A549 (cell line): ENCODE measurements around the gene ARL2BP. TPM values are rescaled to one million over a fixed set of nuclear protein-coding genes. Genes with fewer than 3 reads are reported as not detected.

ENCODE experiments used
- ATAC-seq, 2 experiments: fragments of 200-7000 bp in 1 of 2; fragments of >200 bp in 1 of 2; cut with Nextera tagmentation in 1 of 2; cut with Tn5 transposase in 1 of 2; 3 replicates each; pipeline versions ENCODE4 v1.8.0 to v1.9.1; 2018 to 2020; ENCODE audit warnings: mild to moderate bottlenecking in 1 of 2, moderate library complexity in 1 of 2
- CTCF ChIA-PET: fragments of 300-600 bp; sonication (Branson Sonifier 250); formaldehyde crosslinking; extraction: SDS; loops from one replicate; lab custom pipeline; 2021; ENCODE audit warnings: antibody characterized with exemption, inconsistent platforms; lab: Yijun Ruan, JAX
- POLR2A ChIA-PET: fragments of 350-600 bp; formaldehyde crosslinking; extraction: SDS; loops from one replicate; lab custom pipeline; 2021; ENCODE audit warnings: antibody characterized with exemption, inconsistent platforms; lab: Yijun Ruan, JAX
- DNase-seq, 2 experiments: peaks; one replicate each; pipeline versions ENCODE4 v3.0.0 to v3.0.0-alpha.2; 2011 to 2016; ENCODE audit warnings: low read depth in 1 of 2, low spot score in 1 of 2
- FAIRE-seq: peaks from 2 replicates; lab custom pipeline; 2011; peaks lifted over from hg19 to GRCh38; lab: Jason Lieb, UNC
- H3K27ac ChIP-seq, 2 experiments: fragments of >200 bp; sonication (Bioruptor Twin); formaldehyde crosslinking; 3 replicates each; pipeline ENCODE4 v1.5.1; 2016 to 2017
- H3K4me1 ChIP-seq: fragments of >200 bp; sonication (Bioruptor Twin); formaldehyde crosslinking; 3 replicates; pipeline ENCODE4 v1.6.1; 2016
- H3K4me2 ChIP-seq: fragments of >200 bp; sonication (Bioruptor Twin); formaldehyde crosslinking; 3 replicates; pipeline ENCODE4 v1.6.1; 2016
- H3K4me3 ChIP-seq: fragments of >200 bp; sonication (Bioruptor Twin); formaldehyde crosslinking; 3 replicates; pipeline ENCODE4 v1.5.1; 2016
- H3K9me3 ChIP-seq: fragments of >200 bp; sonication (Bioruptor Twin); formaldehyde crosslinking; 3 replicates; pipeline ENCODE4 v1.6.1; 2016
- CEBPB ChIP-seq, 2 experiments: fragments of >200 bp in 1 of 2; sonication (Bioruptor Twin) in 1 of 2; formaldehyde crosslinking in 1 of 2; IDR thresholded peaks; 2 replicates each; pipeline ENCODE4 v1.6.1; 2012 to 2016
- CHD4 ChIP-seq: fragments of 200-600 bp; sonication (generic); IDR thresholded peaks from 2 replicates; pipeline ENCODE4 v1.6.1; 2016; ENCODE audit warnings: antibody characterized with exemption, mild to moderate bottlenecking, borderline replicate concordance
- ESRRA ChIP-seq: fragments of 150-350 bp; IDR thresholded peaks from 2 replicates; pipeline ENCODE4 v1.6.1; 2014; ENCODE audit warnings: mild to moderate bottlenecking, low read length, borderline replicate concordance
- FOSB ChIP-seq: fragments of 250-450 bp; sonication (Bioruptor Pico); IDR thresholded peaks from 2 replicates; pipeline ENCODE4 v1.5.0; 2020; ENCODE audit warnings: mild to moderate bottlenecking, moderate library complexity
- FOXS1 ChIP-seq: fragments of 250-450 bp; sonication (Bioruptor Pico); IDR thresholded peaks from 2 replicates; pipeline ENCODE4 v1.5.0; 2020; ENCODE audit warnings: mild to moderate bottlenecking, moderate library complexity
- GATA3 ChIP-seq: IDR thresholded peaks from 2 replicates; pipeline ENCODE4 v1.6.1; 2012; ENCODE audit warnings: borderline replicate concordance
- HDAC2 ChIP-seq: fragments of 200-600 bp; sonication (generic); IDR thresholded peaks from 2 replicates; pipeline ENCODE4 v1.6.1; 2016
- HOXA7 ChIP-seq: fragments of 250-450 bp; sonication (Bioruptor Pico); IDR thresholded peaks from 2 replicates; pipeline ENCODE4 v1.5.0; 2020; ENCODE audit warnings: mild to moderate bottlenecking, moderate library complexity
- HOXB5 ChIP-seq: fragments of 250-450 bp; sonication (Bioruptor Pico); IDR thresholded peaks from 2 replicates; pipeline ENCODE4 v1.5.0; 2020; ENCODE audit warnings: mild to moderate bottlenecking, moderate library complexity
- MAX ChIP-seq: IDR thresholded peaks from 2 replicates; pipeline ENCODE4 v1.6.1; 2012
- MYC ChIP-seq: IDR thresholded peaks from 2 replicates; pipeline ENCODE4 v1.6.1; 2012; ENCODE audit warnings: mild to moderate bottlenecking, inconsistent platforms, low read length, improper control_type of control experiment, borderline replicate concordance
- NR3C1 ChIP-seq: fragments of >200 bp; sonication (Bioruptor Twin); formaldehyde crosslinking; IDR thresholded peaks from 3 replicates; pipeline ENCODE4 v1.6.1; 2017
- PHF8 ChIP-seq: fragments of 200-600 bp; sonication (generic); IDR thresholded peaks from 2 replicates; pipeline ENCODE4 v1.6.1; 2016; ENCODE audit warnings: low read depth, mild to moderate bottlenecking, antibody characterized with exemption, moderate library complexity, borderline replicate concordance
- POLR2A ChIP-seq: IDR thresholded peaks from 2 replicates; pipeline ENCODE4 v1.6.1; 2012; ENCODE audit warnings: mild to moderate bottlenecking, low read length
- POLR2AphosphoS2 ChIP-seq: conservative IDR thresholded peaks from 2 replicates; pipeline ENCODE4 v1.6.1; 2012; ENCODE audit warnings: low read length, improper control_type of control experiment, inconsistent platforms
- RAD21 ChIP-seq, 2 experiments: fragments of >200 bp in 1 of 2; sonication (Bioruptor Twin) in 1 of 2; formaldehyde crosslinking in 1 of 2; IDR thresholded peaks in 1 of 2; conservative IDR thresholded peaks in 1 of 2; 2 replicates in 1 of 2; 3 replicates in 1 of 2; pipeline ENCODE4 v1.6.1; 2012 to 2018; ENCODE audit warnings: inconsistent platforms in 1 of 2
- RARB ChIP-seq: fragments of 250-450 bp; sonication (Bioruptor Pico); IDR thresholded peaks from 2 replicates; pipeline ENCODE4 v1.8.0; 2021; ENCODE audit warnings: mild to moderate bottlenecking, moderate library complexity
- SMC3 ChIP-seq: fragments of >200 bp; sonication (Bioruptor Twin); formaldehyde crosslinking; IDR thresholded peaks from 3 replicates; pipeline ENCODE4 v1.6.1; 2018; ENCODE audit warnings: inconsistent platforms
- TP53 ChIP-seq: fragments of 250-450 bp; sonication (Bioruptor Pico); IDR thresholded peaks from 2 replicates; pipeline ENCODE4 v1.5.0; 2021; ENCODE audit warnings: mild to moderate bottlenecking, moderate library complexity
- ZFP36 ChIP-seq: fragments of 450-650 bp; IDR thresholded peaks from 2 replicates; pipeline ENCODE4 v1.6.1; 2014; ENCODE audit warnings: borderline replicate concordance; ENCODE audit not compliant: partially characterized antibody
- ZSCAN20 ChIP-seq: fragments of 250-450 bp; sonication (Bioruptor Pico); IDR thresholded peaks from 2 replicates; pipeline ENCODE4 v1.8.0; 2022; ENCODE audit warnings: mild to moderate bottlenecking, moderate library complexity
- WGBS: methylation state at CpG from one replicate; pipeline ENCODE4 v1.1.6; 2017; ENCODE audit errors: missing lambda C conversion rate; 5-methylcytosine and 5-hydroxymethylcytosine counted together
- polyA plus RNA-seq, 4 experiments: library from polyadenylated mRNA; depleted of rRNA in 3 of 4; stranded (reverse); fragments of >200 nt; fragmentation: RNase III in 1 of 4; extraction: RNeasy Plus Mini Kit Qiagen cat#74134 plus additional on column Dnase treatment in 1 of 4; gene quantifications; 2 replicates in 3 of 4; 3 replicates in 1 of 4; pipeline ENCODE4 v1.2.3, GENCODE V29; 2011 to 2017
- TF ChIP-seq, protein P1 (sequence below): fragments of 250-450 bp; sonication (Bioruptor Pico); IDR thresholded peaks from 2 replicates; pipeline ENCODE4 v1.5.0; 2021; ENCODE audit warnings: mild to moderate bottlenecking, moderate library complexity, borderline replicate concordance
- TF ChIP-seq, protein P2 (sequence below): IDR thresholded peaks from 2 replicates; pipeline ENCODE4 v1.6.1; 2012; ENCODE audit warnings: low read depth, borderline replicate concordance
- TF ChIP-seq, protein P3 (sequence below): IDR thresholded peaks from 2 replicates; pipeline ENCODE4 v1.6.1; 2012

Gene ARL2BP
- polyA plus RNA-seq, 2 of the 4 experiments (the other 2 are of a cell fraction) = 67.0 to 126 TPM

GRCh38 chr16:57279780-57280638 is 35.0 kb downstream of the ARL2BP start:
- ChIA-PET CTCF (interaction anchor here (0.7 to 1.9 kb wide), 6 partner anchors 11 to 143 kb away, joined by 3 to 15 read pairs (median 3); no protein-coding TSS in a partner anchor), POLR2A (interaction anchor here (0.8 kb wide), 1 partner anchor 35 kb away, joined by 3 read pairs; the partner anchor contains the start of gene ARL2BP)
- Histone ChIP-seq H3K4me3 (no peak overlapping the region), H3K9me3 (no peaks in the 10 kb centered on the region), H3K4me1 (peaks cover 31% of the 10 kb centered on the region), H3K4me2 (peak overlapping the region; percentile 48; the same call in 1 of the 3 replicates), H3K27ac (no peak overlapping the region)
- TF ChIP-seq ZFP36 = peak; percentile 30
- no peak for TF ChIP-seq HOXB5 (CRISPR knock-in tag)
- FAIRE-seq = no peak
- WGBS = 45% methylated on average over 7 of the region's 7 CpGs
- no peak for DNase-seq
- ATAC-seq = no peak

DNA sequence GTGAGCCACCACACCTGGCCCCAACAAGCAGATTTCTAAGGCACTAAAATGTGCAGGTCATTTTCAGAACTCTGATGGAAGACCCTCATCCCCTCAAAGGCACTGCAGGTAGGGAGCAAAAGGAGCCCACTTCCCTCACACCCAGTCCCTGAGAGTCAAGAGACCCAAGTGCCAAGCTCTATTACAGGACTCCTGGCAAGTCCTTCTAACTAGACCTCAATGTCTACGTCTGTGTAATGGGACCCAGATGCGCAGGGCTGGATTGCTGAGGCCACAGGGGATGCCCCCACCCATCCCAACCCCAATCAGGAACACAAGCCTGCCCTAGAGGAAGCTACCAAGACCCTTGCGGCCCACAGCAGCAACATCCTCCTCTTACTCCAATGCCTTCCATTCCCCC is 36.7 kb downstream of the ARL2BP start:
- Histone ChIP-seq H3K4me3 (no peak overlapping the region), H3K9me3 (no peaks in the 10 kb centered on the region), H3K4me2 (no peak overlapping the region), H3K4me1 (peaks cover 26% of the 10 kb centered on the region), H3K27ac (no peak overlapping the region)
- ATAC-seq (no peak), FAIRE-seq (no peak), DNase-seq (no peak)
- no peak for TF ChIP-seq SMC3
- TF ChIP-seq POLR2AphosphoS2 = no peak
- TF ChIP-seq CHD4 = no peak
- TF ChIP-seq, protein P1, sequence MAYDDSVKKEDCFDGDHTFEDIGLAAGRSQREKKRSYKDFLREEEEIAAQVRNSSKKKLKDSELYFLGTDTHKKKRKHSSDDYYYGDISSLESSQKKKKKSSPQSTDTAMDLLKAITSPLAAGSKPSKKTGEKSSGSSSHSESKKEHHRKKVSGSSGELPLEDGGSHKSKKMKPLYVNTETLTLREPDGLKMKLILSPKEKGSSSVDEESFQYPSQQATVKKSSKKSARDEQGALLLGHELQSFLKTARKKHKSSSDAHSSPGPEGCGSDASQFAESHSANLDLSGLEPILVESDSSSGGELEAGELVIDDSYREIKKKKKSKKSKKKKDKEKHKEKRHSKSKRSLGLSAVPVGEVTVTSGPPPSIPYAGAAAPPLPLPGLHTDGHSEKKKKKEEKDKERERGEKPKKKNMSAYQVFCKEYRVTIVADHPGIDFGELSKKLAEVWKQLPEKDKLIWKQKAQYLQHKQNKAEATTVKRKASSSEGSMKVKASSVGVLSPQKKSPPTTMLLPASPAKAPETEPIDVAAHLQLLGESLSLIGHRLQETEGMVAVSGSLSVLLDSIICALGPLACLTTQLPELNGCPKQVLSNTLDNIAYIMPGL (CRISPR knock-in tag) = no peak
- no peak for TF ChIP-seq HDAC2
- no peak for TF ChIP-seq ESRRA
- TF ChIP-seq FOXS1 (CRISPR knock-in tag) = no peak
- TF ChIP-seq HOXA7 = no peak
- TF ChIP-seq POLR2A = no peak
- ChIA-PET POLR2A (interaction anchor here (1.0 kb wide), 1 partner anchor 106 kb away, joined by 3 read pairs; no protein-coding TSS in a partner anchor), CTCF (interaction anchor here (0.6 to 1.9 kb wide), 4 partner anchors 18 to 176 kb away, joined by 3 to 9 read pairs (median 3); no protein-coding TSS in a partner anchor)
- 100% methylated on average over 3 of the region's 3 CpGs for WGBS

DNA sequence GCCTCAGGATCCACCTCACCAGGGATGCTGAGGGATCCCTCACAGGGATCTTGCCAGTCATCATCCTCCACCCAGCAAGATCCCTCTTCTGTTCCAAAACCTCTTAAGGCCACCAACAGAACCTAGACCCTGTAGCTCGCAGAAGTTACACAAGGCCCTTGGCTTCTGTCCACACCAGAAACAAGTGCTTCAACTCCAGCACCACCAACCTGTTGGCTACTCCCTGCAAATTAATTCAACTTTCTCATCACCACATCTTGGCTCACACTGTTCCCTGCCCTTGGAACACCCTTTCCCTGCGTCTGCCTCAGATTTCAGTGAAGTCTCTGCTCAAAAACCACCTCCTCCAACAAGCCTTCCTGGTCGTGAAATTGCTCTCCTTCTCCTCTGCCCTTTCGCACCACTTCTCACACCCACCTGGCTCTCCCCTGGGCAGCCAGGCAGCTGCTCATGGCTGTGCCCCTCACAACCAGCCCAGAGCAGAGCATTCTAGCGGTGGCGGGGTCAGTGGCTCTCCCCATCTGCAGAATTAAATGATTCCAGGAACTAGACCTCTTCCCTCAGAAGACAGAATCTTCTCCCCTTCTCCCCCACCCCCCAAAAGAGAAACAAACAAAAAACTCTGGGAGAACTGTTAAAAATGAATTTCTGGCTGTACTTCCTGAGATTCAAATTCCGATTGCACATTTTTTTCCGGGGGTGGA is 37.6 kb downstream of the ARL2BP start:
- no peak overlapping the region for H3K4me2 ChIP-seq
- no peak overlapping the region for H3K27ac ChIP-seq
- no peak overlapping the region for H3K4me3 ChIP-seq
- DNase-seq (no peak), ATAC-seq (no peak), FAIRE-seq (no peak)
- POLR2A ChIA-PET = interaction anchor here (2.0 kb wide), 1 partner anchor 37 kb away, joined by 8 read pairs; the partner anchor contains the start of gene ARL2BP
- CTCF ChIA-PET = interaction anchor here (0.6 to 1.5 kb wide), 4 partner anchors 17 to 617 kb away, joined by 3 to 5 read pairs (median 3); no protein-coding TSS in a partner anchor
- 87% methylated on average over 8 of the region's 8 CpGs for WGBS
- no peaks in the 10 kb centered on the region for H3K9me3 ChIP-seq
- H3K4me1 ChIP-seq = peaks cover 17% of the 10 kb centered on the region
- TF ChIP-seq, protein P1 (CRISPR knock-in tag) = no peak
- TF ChIP-seq CEBPB (IDR thresholded peaks at IDR 0.05) (no peak), GATA3 (no peak), NR3C1 (no peak), MYC (no peak), TP53 (CRISPR knock-in tag) (no peak), FOSB (CRISPR knock-in tag) (no peak), PHF8 (no peak), ZSCAN20 (CRISPR knock-in tag) (no peak), MAX (no peak), ESRRA (no peak), HDAC2 (no peak), RAD21 (conservative IDR thresholded peaks at IDR 0.05 in 1 of 2, IDR thresholded peaks at IDR 0.05 in 1 of 2) (no peak), RARB (CRISPR knock-in tag) (no peak)
- TF ChIP-seq, protein P2, sequence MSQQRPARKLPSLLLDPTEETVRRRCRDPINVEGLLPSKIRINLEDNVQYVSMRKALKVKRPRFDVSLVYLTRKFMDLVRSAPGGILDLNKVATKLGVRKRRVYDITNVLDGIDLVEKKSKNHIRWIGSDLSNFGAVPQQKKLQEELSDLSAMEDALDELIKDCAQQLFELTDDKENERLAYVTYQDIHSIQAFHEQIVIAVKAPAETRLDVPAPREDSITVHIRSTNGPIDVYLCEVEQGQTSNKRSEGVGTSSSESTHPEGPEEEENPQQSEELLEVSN = no peak
- TF ChIP-seq, protein P3, sequence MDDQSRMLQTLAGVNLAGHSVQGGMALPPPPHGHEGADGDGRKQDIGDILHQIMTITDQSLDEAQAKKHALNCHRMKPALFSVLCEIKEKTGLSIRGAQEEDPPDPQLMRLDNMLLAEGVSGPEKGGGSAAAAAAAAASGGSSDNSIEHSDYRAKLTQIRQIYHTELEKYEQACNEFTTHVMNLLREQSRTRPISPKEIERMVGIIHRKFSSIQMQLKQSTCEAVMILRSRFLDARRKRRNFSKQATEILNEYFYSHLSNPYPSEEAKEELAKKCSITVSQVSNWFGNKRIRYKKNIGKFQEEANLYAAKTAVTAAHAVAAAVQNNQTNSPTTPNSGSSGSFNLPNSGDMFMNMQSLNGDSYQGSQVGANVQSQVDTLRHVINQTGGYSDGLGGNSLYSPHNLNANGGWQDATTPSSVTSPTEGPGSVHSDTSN = no peak
